OCI-LY1 (cell line): ENCODE measurements around the gene AHSA1.

Experiments used
- H2AFZ ChIP-seq: fragments of 200-600 bp; sonication (generic), shearing (Covaris generic); 2 replicates; pipeline ENCODE4 v1.6.0; 2014; ENCODE audit warnings: antibody characterized with exemption, mild to moderate bottlenecking, low read length
- H3F3A ChIP-seq: fragments of 200-600 bp; sonication (generic), shearing (Covaris generic); 2 replicates; pipeline ENCODE4 v1.6.0; 2014; ENCODE audit warnings: mild to moderate bottlenecking, antibody characterized with exemption, low read length, moderate library complexity; ENCODE audit not compliant: insufficient read depth
- H3K27ac ChIP-seq: fragments of 200-600 bp; sonication (generic); 2 replicates; pipeline ENCODE4 v1.5.1; 2014; ENCODE audit warnings: low read length, mixed run types, mild to moderate bottlenecking, low read depth; ENCODE audit not compliant: poor library complexity, severe bottlenecking
- H3K27me3 ChIP-seq: fragments of 200-600 bp; sonication (generic); 2 replicates; pipeline ENCODE4 v1.6.0; 2014; ENCODE audit warnings: antibody characterized with exemption, mild to moderate bottlenecking, low read length, moderate library complexity; ENCODE audit not compliant: insufficient read depth
- H3K36me3 ChIP-seq: fragments of 200-600 bp; sonication (generic); 2 replicates; pipeline ENCODE4 v1.6.1; 2014; ENCODE audit warnings: mild to moderate bottlenecking, antibody characterized with exemption, low read length, moderate library complexity, mixed read lengths; ENCODE audit not compliant: insufficient read depth
- H3K4me1 ChIP-seq: fragments of 200-600 bp; sonication (generic); 2 replicates; pipeline ENCODE4 v1.5.1; 2014; ENCODE audit warnings: mild to moderate bottlenecking, low read length, moderate library complexity; ENCODE audit not compliant: insufficient read depth, severe bottlenecking
- H3K4me2 ChIP-seq: fragments of 200-600 bp; sonication (generic), shearing (Covaris generic); 2 replicates; pipeline ENCODE4 v1.6.1; 2014; ENCODE audit warnings: low read length
- H3K4me3 ChIP-seq: fragments of 200-600 bp; sonication (generic); 2 replicates; pipeline ENCODE4 v1.5.1; 2014; ENCODE audit warnings: low read length, low read depth, mild to moderate bottlenecking, mixed read lengths; ENCODE audit not compliant: poor library complexity, severe bottlenecking
- H3K79me2 ChIP-seq: fragments of 200-600 bp; shearing (Covaris generic); 2 replicates; pipeline ENCODE4 v1.6.1; 2016; ENCODE audit warnings: mixed run types, low read length, mixed read lengths; ENCODE audit not compliant: insufficient read depth
- H3K9ac ChIP-seq: fragments of 200-600 bp; sonication (generic), shearing (Covaris generic); 2 replicates; pipeline ENCODE4 v1.6.1; 2014; ENCODE audit warnings: mild to moderate bottlenecking, low read length, mixed read lengths
- H3K9me2 ChIP-seq: fragments of 200-600 bp; sonication (generic), shearing (Covaris generic); 2 replicates; pipeline ENCODE4 v1.6.1; 2014; ENCODE audit warnings: low read depth, mild to moderate bottlenecking, low read length, mixed read lengths
- H3K9me3 ChIP-seq: fragments of 200-600 bp; shearing (Covaris generic); 2 replicates; pipeline ENCODE4 v1.6.1; 2014; ENCODE audit warnings: low read length, mixed read lengths
- H4K20me1 ChIP-seq: fragments of 200-600 bp; sonication (generic), shearing (Covaris generic); 2 replicates; pipeline ENCODE4 v1.6.0; 2016; ENCODE audit warnings: mild to moderate bottlenecking, low read length; ENCODE audit not compliant: insufficient read depth
- EZH2 ChIP-seq: fragments of 200-600 bp; sonication (generic), shearing (Covaris generic); IDR thresholded peaks from 2 replicates; pipeline ENCODE4 v1.8.0; 2017; ENCODE audit warnings: borderline replicate concordance, mixed run types, mild to moderate bottlenecking, antibody characterized with exemption, low read length, moderate library complexity, mixed read lengths
- TF ChIP-seq, protein P1 (sequence below): fragments of 200-600 bp; sonication (generic), shearing (Covaris generic); IDR thresholded peaks from 2 replicates; pipeline ENCODE4 v1.5.1; 2017; ENCODE audit warnings: mild to moderate bottlenecking, antibody characterized with exemption, low read length, moderate library complexity, mixed read lengths

The AHSA1 gene

DNA sequence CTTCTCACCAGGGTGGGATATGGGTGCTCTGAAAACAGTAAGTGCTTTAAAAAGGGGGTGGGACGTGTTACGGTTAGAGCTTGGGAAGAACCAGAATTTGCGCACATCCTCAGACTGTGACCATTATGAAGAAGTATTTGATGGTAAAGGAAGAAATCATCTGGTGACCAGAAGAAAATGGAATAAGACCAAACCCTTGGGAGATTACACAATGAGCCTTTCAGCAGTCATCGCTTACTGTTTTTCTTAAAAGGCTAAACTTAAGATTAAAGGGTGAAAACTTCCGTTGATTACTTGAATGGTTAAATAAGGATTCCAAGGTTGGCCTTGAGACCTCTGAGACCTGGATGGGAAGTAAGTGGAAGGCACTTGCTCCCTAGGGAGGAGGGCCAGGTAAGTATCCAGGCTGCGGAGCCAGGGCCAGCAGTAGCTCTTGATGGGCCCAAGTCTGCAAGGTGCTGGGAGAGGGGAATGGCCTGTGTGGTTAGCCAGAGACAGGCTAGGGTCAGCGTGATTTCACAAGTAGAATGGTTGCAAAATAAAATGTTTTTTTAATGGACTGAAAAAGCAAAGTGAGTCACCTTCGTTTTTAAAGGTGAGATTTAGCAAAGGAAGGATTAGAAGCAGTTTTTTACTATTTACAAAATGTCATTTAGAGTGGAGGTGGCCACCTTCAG lies 53.7 kb downstream of the AHSA1 start:
- TF ChIP-seq, protein P1, sequence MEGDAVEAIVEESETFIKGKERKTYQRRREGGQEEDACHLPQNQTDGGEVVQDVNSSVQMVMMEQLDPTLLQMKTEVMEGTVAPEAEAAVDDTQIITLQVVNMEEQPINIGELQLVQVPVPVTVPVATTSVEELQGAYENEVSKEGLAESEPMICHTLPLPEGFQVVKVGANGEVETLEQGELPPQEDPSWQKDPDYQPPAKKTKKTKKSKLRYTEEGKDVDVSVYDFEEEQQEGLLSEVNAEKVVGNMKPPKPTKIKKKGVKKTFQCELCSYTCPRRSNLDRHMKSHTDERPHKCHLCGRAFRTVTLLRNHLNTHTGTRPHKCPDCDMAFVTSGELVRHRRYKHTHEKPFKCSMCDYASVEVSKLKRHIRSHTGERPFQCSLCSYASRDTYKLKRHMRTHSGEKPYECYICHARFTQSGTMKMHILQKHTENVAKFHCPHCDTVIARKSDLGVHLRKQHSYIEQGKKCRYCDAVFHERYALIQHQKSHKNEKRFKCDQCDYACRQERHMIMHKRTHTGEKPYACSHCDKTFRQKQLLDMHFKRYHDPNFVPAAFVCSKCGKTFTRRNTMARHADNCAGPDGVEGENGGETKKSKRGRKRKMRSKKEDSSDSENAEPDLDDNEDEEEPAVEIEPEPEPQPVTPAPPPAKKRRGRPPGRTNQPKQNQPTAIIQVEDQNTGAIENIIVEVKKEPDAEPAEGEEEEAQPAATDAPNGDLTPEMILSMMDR, result no peak
- no peak for TF ChIP-seq EZH2
- peaks cover 71% of the 10 kb centered on the region for H3K36me3 ChIP-seq
- H3K4me3 ChIP-seq, result no peak overlapping the region
- no peaks in the 10 kb centered on the region for H3F3A ChIP-seq
- no peak overlapping the region for H3K27ac ChIP-seq
- no peaks in the 10 kb centered on the region for H3K79me2 ChIP-seq
- H4K20me1 ChIP-seq, result no peaks in the 10 kb centered on the region
- no peak overlapping the region for H3K4me2 ChIP-seq
- H2AFZ ChIP-seq, result no peak overlapping the region
- H3K9me3 ChIP-seq, result no peaks in the 10 kb centered on the region
- no peaks in the 10 kb centered on the region for H3K27me3 ChIP-seq
- H3K9me2 ChIP-seq, result no peaks in the 10 kb centered on the region
- H3K9ac ChIP-seq, result no peak overlapping the region
- H3K4me1 ChIP-seq, result no peaks in the 10 kb centered on the region

DNA sequence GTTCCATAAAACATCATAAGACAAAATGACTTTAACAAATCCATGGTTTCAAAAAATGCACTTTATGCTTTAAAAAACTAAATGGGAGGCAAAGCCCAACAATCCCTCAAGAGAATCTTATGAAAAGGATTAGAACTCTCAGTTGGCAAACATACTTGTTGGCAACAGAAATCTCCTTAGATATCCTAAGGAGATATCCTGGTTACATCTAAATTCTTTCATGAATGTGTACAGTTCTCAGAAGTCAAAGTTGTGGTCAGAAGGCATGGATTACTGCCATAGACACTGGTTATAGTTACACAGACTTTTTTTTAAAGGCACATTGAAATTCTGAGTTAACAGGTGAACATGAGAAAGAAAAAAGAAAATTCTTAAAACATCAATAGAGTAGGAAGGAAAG lies 58.2 kb downstream of the AHSA1 start:
- no peak overlapping the region for H3K4me3 ChIP-seq
- H3K4me1 ChIP-seq, result no peaks in the 10 kb centered on the region
- H2AFZ ChIP-seq, result no peak overlapping the region
- no peak for TF ChIP-seq EZH2
- TF ChIP-seq, protein P1, result no peak
- H4K20me1 ChIP-seq, result no peaks in the 10 kb centered on the region
- no peak overlapping the region for H3K9ac ChIP-seq
- H3K36me3 ChIP-seq, result peaks cover 69% of the 10 kb centered on the region
- no peak overlapping the region for H3K27ac ChIP-seq
- H3K9me2 ChIP-seq, result no peaks in the 10 kb centered on the region
- H3F3A ChIP-seq, result no peaks in the 10 kb centered on the region
- no peak overlapping the region for H3K4me2 ChIP-seq
- no peaks in the 10 kb centered on the region for H3K79me2 ChIP-seq
- H3K9me3 ChIP-seq, result no peaks in the 10 kb centered on the region
- no peaks in the 10 kb centered on the region for H3K27me3 ChIP-seq
